ENCODE data around the gene RBFOX1.

Gene RBFOX1

GRCh38 chr16:7393680-7394079, 61.0 kb downstream of the RBFOX1 start:
- no peak for TF ChIP-seq CTCF (IDR thresholded peaks at IDR 0.05; ENCODE audit: borderline replicate concordance, insufficient read depth, low read depth, low read length)

GRCh38 chr16:7394720-7395336, 62.2 kb downstream of the RBFOX1 start:
- no peak for TF ChIP-seq CTCF (IDR thresholded peaks at IDR 0.05; ENCODE audit: borderline replicate concordance, insufficient read depth, low read depth, low read length)
- no peak overlapping the region for H3K4me3 ChIP-seq (ENCODE audit: low read depth, low read length)

More at GRCh38 chr16:7393680-7394079, 61.0 kb downstream of the RBFOX1 start:
- no peak overlapping the region for H3K4me3 ChIP-seq (ENCODE audit: low read depth, low read length)

GRCh38 chr16:7397901-7398300, 65.3 kb downstream of the RBFOX1 start:
- no peak overlapping the region for H3K4me3 ChIP-seq (ENCODE audit: low read depth, low read length)
- TF ChIP-seq CTCF (IDR thresholded peaks at IDR 0.05; ENCODE audit: borderline replicate concordance, insufficient read depth, low read depth, low read length) = no peak

GRCh38 chr16:7398536-7398935, 65.9 kb downstream of the RBFOX1 start:
- no peak overlapping the region for H3K4me3 ChIP-seq (ENCODE audit: low read depth, low read length)
- no peak for TF ChIP-seq CTCF (IDR thresholded peaks at IDR 0.05; ENCODE audit: borderline replicate concordance, insufficient read depth, low read depth, low read length)

GRCh38 chr16:7399296-7399695, 66.7 kb downstream of the RBFOX1 start:
- TF ChIP-seq CTCF (IDR thresholded peaks at IDR 0.05; ENCODE audit: borderline replicate concordance, insufficient read depth, low read depth, low read length) = no peak

GRCh38 chr16:7400117-7400890, 67.7 kb downstream of the RBFOX1 start:
- no peak overlapping the region for H3K4me3 ChIP-seq (ENCODE audit: low read depth, low read length)
- no peak for TF ChIP-seq CTCF (IDR thresholded peaks at IDR 0.05; ENCODE audit: borderline replicate concordance, insufficient read depth, low read depth, low read length)

More at GRCh38 chr16:7399296-7399695, 66.7 kb downstream of the RBFOX1 start:
- no peak overlapping the region for H3K4me3 ChIP-seq (ENCODE audit: low read depth, low read length)

GRCh38 chr16:7404217-7404616, 71.6 kb downstream of the RBFOX1 start:
- no peak overlapping the region for H3K4me3 ChIP-seq (ENCODE audit: low read depth, low read length)
- no peak for TF ChIP-seq CTCF (IDR thresholded peaks at IDR 0.05; ENCODE audit: borderline replicate concordance, insufficient read depth, low read depth, low read length)
